HepG2 (cell line): ENCODE results near the gene CELSR3. TPM values are rescaled to one million over a fixed set of nuclear protein-coding genes. Genes with fewer than 3 reads are reported as not detected.

Source experiments
- BORCS8-MEF2B ChIP-seq: sonication (generic); formaldehyde crosslinking; IDR thresholded peaks from 2 replicates; pipeline ENCODE4 v1.8.0; 2022; ENCODE audit warnings: mild to moderate bottlenecking, missing genetic modification reagents
- EP300 ChIP-seq, 3 experiments: sonication (generic) in 1 of 3; formaldehyde crosslinking in 1 of 3; IDR thresholded peaks; 2 replicates each; pipeline versions ENCODE4 v1.5.1 to v1.6.1; 2011 to 2020; ENCODE audit warnings: low read depth in 2 of 3, low read length in 2 of 3, borderline replicate concordance in 1 of 3, improper control_type of control experiment in 1 of 3, mild to moderate bottlenecking in 1 of 3, missing genetic modification reagents in 1 of 3, moderate library complexity in 1 of 3
- ETV6 ChIP-seq: sonication (generic); formaldehyde crosslinking; conservative IDR thresholded peaks from 2 replicates; pipeline ENCODE4 v1.4.0; 2020; ENCODE audit warnings: missing genetic modification reagents
- IKZF1 ChIP-seq: fragments of 450-650 bp; IDR thresholded peaks from 2 replicates; pipeline ENCODE4 v1.7.1; 2016
- MAZ ChIP-seq, 2 experiments: sonication (generic) in 1 of 2; formaldehyde crosslinking in 1 of 2; IDR thresholded peaks; 2 replicates each; pipeline versions ENCODE4 v1.5.0 to v1.6.1; 2012 to 2020; ENCODE audit warnings: low read depth in 2 of 2, mild to moderate bottlenecking in 2 of 2, borderline replicate concordance in 1 of 2, improper control_type of control experiment in 1 of 2, low read length in 1 of 2, missing genetic modification reagents in 1 of 2, moderate library complexity in 1 of 2
- NFYB ChIP-seq: sonication (generic); formaldehyde crosslinking; IDR thresholded peaks from 2 replicates; pipeline ENCODE4 v1.4.0; 2020; ENCODE audit warnings: missing genetic modification reagents
- RCOR2 ChIP-seq: IDR thresholded peaks from 2 replicates; pipeline ENCODE4 v1.6.1; 2016; ENCODE audit warnings: missing biosample characterization, missing genetic modification reagents
- SNRNP70 ChIP-seq: fragments of 200-400 bp; formaldehyde crosslinking; IDR thresholded peaks from 2 replicates; pipeline ENCODE4 v1.6.1; 2017; ENCODE audit warnings: mild to moderate bottlenecking, low read depth, low read length, moderate library complexity
- ZFYVE20 ChIP-seq: sonication (generic); formaldehyde crosslinking; IDR thresholded peaks from 2 replicates; pipeline ENCODE4 v1.8.0; 2023; ENCODE audit warnings: low read depth, mild to moderate bottlenecking, moderate library complexity, missing genetic modification reagents, borderline replicate concordance
- ZKSCAN5 ChIP-seq: sonication (generic); formaldehyde crosslinking; IDR thresholded peaks from 2 replicates; pipeline ENCODE4 v1.5.1; 2020; ENCODE audit warnings: mild to moderate bottlenecking, missing genetic modification reagents
- ZNF256 ChIP-seq: sonication (generic); formaldehyde crosslinking; conservative IDR thresholded peaks from 2 replicates; pipeline ENCODE4 v1.4.0; 2020; ENCODE audit warnings: missing genetic modification reagents
- ZNF354B ChIP-seq: sonication (generic); formaldehyde crosslinking; IDR thresholded peaks from 2 replicates; pipeline ENCODE4 v1.8.0; 2022; ENCODE audit warnings: mild to moderate bottlenecking, missing genetic modification reagents
- ZNF547 ChIP-seq: sonication (generic); formaldehyde crosslinking; IDR thresholded peaks from 2 replicates; pipeline ENCODE4 v1.5.1; 2020; ENCODE audit warnings: mild to moderate bottlenecking, missing genetic modification reagents
- ZNF572 ChIP-seq: sonication (generic); formaldehyde crosslinking; IDR thresholded peaks from 2 replicates; pipeline ENCODE4 v1.5.1; 2020; ENCODE audit warnings: mild to moderate bottlenecking, missing genetic modification reagents
- ZNF713 ChIP-seq: sonication (generic); formaldehyde crosslinking; IDR thresholded peaks from 2 replicates; pipeline ENCODE4 v1.4.0; 2020; ENCODE audit warnings: mild to moderate bottlenecking, missing genetic modification reagents
- polyA plus RNA-seq, 8 experiments: library from polyadenylated mRNA; depleted of rRNA in 3 of 8; stranded (reverse) in 7 of 8; unstranded in 1 of 8; fragments of >200 nt; fragmentation: Illumina TruSeq in 4 of 8; extraction: Trizol in 4 of 8; gene quantifications; 2 replicates each; pipeline versions ENCODE4 v1.2.1 to v1.2.3, GENCODE V29; 2011 to 2016; ENCODE audit warnings: low read depth in 4 of 8, missing spikeins in 1 of 8, mixed read lengths in 1 of 8; ENCODE audit not compliant: insufficient read depth in 1 of 8
- total RNA-seq, 5 experiments: library from RNA; depleted of rRNA; stranded (reverse); fragments of >200 nt; fragmentation: Illumina TruSeq; extraction: Trizol; gene quantifications; 2 replicates each; pipeline ENCODE4 v1.2.3, GENCODE V29; 2016; ENCODE audit warnings: low read depth in 1 of 5
- TF ChIP-seq, protein P1 (sequence below): IDR thresholded peaks from 2 replicates; pipeline ENCODE4 v1.6.1; 2016
- TF ChIP-seq, protein P2 (sequence below): sonication (generic); formaldehyde crosslinking; IDR thresholded peaks from 2 replicates; pipeline ENCODE4 v1.5.1; 2020; ENCODE audit warnings: mild to moderate bottlenecking, missing genetic modification reagents, moderate library complexity
- TF ChIP-seq, protein P3 (sequence below): sonication (generic); IDR thresholded peaks from 2 replicates; pipeline ENCODE4 v1.6.1; 2016; ENCODE audit warnings: low read depth, borderline replicate concordance
- TF ChIP-seq, protein P4 (sequence below): sonication (generic); formaldehyde crosslinking; IDR thresholded peaks from 2 replicates; pipeline ENCODE4 v1.5.0; 2020; ENCODE audit warnings: missing genetic modification reagents
- TF ChIP-seq, protein P5 (sequence below): sonication (generic); formaldehyde crosslinking; IDR thresholded peaks from 2 replicates; pipeline ENCODE4 v1.8.0; 2022; ENCODE audit warnings: mild to moderate bottlenecking, missing genetic modification reagents; ENCODE audit not compliant: insufficient replicate concordance
- TF ChIP-seq, protein P6 (sequence below): IDR thresholded peaks from 2 replicates; pipeline ENCODE4 v1.6.1; 2016; ENCODE audit warnings: missing biosample characterization, missing genetic modification reagents, low read depth

Gene CELSR3
- total and polyA plus RNA-seq, 2 of the 13 experiments (the other 11 are each of a cell fraction or from before 2014, with no cell fraction given), result 5.4 to 6.7 TPM

DNA sequence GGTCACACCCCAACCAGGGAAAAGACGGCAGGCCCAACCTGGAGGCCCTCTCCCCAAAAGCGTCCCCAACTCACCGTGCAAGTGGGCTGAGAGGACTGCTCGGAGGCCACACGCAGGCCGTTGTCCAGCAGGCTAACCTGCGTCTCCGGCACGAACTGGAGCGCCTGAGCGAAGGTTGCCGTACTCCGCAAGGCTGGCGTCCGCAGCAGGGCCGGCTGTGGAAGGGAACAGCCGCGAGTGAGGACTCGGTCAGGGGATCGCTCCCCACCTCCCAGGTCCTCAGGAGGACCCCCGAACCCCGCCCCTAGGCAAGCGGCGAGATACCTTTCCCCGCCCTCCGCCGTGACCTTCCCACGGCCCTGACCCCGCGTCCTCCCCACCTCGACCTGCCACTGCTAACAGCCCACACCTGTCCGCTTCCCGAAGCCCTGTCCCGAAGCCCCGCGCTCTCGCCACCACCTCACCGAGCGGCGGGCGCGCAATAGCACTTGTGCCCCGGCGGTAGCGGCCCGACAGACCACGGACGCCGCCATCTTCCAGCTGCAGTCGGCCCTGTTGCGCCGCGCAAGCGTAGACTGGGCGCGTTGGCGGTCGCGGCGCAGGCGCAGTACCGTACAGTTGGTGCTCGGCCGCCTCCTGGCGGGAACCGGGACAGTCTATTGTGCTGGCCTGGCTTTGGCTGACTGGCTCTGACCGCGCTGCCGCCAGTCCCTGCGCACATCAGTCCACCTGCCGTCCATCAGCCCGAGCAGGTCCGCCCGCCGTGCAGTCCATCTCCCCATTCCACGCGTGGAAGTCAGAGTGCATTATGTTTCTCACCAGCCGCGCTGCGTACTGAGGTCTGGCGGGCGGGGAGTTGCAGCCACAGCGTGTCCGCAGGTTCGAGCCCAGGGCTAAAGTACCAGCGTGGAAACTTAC lies 53.3 kb downstream of the CELSR3 start, which contains the start of gene UQCRC1 (continued):
- TF ChIP-seq, protein P1, sequence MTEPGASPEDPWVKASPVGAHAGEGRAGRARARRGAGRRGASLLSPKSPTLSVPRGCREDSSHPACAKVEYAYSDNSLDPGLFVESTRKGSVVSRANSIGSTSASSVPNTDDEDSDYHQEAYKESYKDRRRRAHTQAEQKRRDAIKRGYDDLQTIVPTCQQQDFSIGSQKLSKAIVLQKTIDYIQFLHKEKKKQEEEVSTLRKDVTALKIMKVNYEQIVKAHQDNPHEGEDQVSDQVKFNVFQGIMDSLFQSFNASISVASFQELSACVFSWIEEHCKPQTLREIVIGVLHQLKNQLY, result peak; percentile 51; the same call in 1 of the 2 replicates
- TF ChIP-seq, protein P2, sequence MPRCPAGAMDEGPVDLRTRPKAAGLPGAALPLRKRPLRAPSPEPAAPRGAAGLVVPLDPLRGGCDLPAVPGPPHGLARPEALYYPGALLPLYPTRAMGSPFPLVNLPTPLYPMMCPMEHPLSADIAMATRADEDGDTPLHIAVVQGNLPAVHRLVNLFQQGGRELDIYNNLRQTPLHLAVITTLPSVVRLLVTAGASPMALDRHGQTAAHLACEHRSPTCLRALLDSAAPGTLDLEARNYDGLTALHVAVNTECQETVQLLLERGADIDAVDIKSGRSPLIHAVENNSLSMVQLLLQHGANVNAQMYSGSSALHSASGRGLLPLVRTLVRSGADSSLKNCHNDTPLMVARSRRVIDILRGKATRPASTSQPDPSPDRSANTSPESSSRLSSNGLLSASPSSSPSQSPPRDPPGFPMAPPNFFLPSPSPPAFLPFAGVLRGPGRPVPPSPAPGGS (CRISPR knock-in tag), result 0 out of 2 replicates have a peak, but pooled peaks have one; percentile 54
- TF ChIP-seq ZKSCAN5 (no peak), ZNF547 (peak; percentile 75), ZNF354B (no peak), ZNF256 (CRISPR knock-in tag) (no peak), SNRNP70 (no peak), MAZ (IDR thresholded peaks at IDR 0.05; ENCODE audit: borderline replicate concordance, low read depth, low read length) (no peak), MAZ (CRISPR knock-in tag; IDR thresholded peaks at IDR 0.05; ENCODE audit: low read depth) (peak; percentile 86; the same call in 1 of the 2 replicates), ZNF713 (CRISPR knock-in tag) (0 out of 2 replicates have a peak, but pooled peaks have one; percentile 55), EP300 (IDR thresholded peaks at IDR 0.05; ENCODE audit: low read depth in 2 of 2, low read length in 2 of 2) (no peak), EP300 (CRISPR knock-in tag; IDR thresholded peaks at IDR 0.05; ENCODE audit: borderline replicate concordance) (no peak), RCOR2 (CRISPR knock-in tag) (peak; percentile 65; the same call in 1 of the 2 replicates), BORCS8-MEF2B (CRISPR knock-in tag) (peak; percentile 73; the same call in 1 of the 2 replicates), ZFYVE20 (CRISPR knock-in tag) (peak; percentile 58; the same call in 1 of the 2 replicates), ZNF572 (0 out of 2 replicates have a peak, but pooled peaks have one; percentile 75), NFYB (CRISPR knock-in tag) (no peak), ETV6 (peak; percentile 47), IKZF1 (no peak)
- TF ChIP-seq, protein P3, sequence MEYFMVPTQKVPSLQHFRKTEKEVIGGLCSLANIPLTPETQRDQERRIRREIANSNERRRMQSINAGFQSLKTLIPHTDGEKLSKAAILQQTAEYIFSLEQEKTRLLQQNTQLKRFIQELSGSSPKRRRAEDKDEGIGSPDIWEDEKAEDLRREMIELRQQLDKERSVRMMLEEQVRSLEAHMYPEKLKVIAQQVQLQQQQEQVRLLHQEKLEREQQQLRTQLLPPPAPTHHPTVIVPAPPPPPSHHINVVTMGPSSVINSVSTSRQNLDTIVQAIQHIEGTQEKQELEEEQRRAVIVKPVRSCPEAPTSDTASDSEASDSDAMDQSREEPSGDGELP, result peak; percentile 57; the same call in 1 of the 2 replicates
- TF ChIP-seq, protein P4, sequence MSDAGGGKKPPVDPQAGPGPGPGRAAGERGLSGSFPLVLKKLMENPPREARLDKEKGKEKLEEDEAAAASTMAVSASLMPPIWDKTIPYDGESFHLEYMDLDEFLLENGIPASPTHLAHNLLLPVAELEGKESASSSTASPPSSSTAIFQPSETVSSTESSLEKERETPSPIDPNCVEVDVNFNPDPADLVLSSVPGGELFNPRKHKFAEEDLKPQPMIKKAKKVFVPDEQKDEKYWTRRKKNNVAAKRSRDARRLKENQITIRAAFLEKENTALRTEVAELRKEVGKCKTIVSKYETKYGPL (CRISPR knock-in tag), result 0 out of 2 replicates have a peak, but pooled peaks have one; percentile 10
- TF ChIP-seq, protein P5, sequence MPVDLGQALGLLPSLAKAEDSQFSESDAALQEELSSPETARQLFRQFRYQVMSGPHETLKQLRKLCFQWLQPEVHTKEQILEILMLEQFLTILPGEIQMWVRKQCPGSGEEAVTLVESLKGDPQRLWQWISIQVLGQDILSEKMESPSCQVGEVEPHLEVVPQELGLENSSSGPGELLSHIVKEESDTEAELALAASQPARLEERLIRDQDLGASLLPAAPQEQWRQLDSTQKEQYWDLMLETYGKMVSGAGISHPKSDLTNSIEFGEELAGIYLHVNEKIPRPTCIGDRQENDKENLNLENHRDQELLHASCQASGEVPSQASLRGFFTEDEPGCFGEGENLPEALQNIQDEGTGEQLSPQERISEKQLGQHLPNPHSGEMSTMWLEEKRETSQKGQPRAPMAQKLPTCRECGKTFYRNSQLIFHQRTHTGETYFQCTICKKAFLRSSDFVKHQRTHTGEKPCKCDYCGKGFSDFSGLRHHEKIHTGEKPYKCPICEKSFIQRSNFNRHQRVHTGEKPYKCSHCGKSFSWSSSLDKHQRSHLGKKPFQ (CRISPR knock-in tag), result peak; percentile 69
- TF ChIP-seq, protein P6, sequence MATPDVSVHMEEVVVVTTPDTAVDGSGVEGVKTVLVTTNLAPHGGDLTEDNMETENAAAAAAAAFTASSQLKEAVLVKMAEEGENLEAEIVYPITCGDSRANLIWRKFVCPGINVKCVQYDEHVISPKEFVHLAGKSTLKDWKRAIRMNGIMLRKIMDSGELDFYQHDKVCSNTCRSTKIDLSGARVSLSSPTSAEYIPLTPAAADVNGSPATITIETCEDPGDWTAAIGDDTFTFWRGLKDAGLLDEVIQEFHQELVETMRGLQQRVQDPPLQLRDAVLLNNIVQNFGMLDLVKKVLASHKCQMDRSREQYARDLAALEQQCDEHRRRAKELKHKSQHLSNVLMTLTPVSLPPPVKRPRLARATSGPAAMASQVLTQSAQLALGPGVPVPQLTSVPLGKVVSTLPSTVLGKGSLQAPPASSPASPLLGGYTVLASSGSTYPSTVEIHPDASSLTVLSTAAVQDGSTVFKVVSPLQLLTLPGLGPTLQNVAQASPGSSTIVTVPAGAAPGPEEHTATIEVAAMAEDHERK (CRISPR knock-in tag), result no peak
